Spleen (tissue), 11 donors: Measurements from ENCODE around the gene MAN2A2. TPM values are rescaled to one million over a fixed set of nuclear protein-coding genes. Genes with fewer than 3 reads are reported as not detected.

Experiments used
- DNase-seq: peaks from one replicate; pipeline ENCODE4 v3.0.0-alpha.2; 2020
- H3K27ac ChIP-seq, 8 donors: fragments of 200-600 bp; sonication (generic) in 7 of 8; 1 replicate in 4 of 8; 2 replicates in 4 of 8; pipeline versions ENCODE4 v1.5.0 to v1.8.0; 2016 to 2021; ENCODE audit warnings: inconsistent platforms in 4 of 8, mild to moderate bottlenecking in 4 of 8, moderate library complexity in 1 of 8
- H3K27me3 ChIP-seq, 7 donors: fragments of 200-600 bp; sonication (generic) in 6 of 7; replicated peaks in 1 of 7; 1 replicate in 4 of 7; 2 replicates in 3 of 7; pipeline versions ENCODE4 v1.5.0 to v1.8.0; 2016 to 2021; ENCODE audit warnings: inconsistent platforms in 3 of 7, mild to moderate bottlenecking in 1 of 7
- H3K36me3 ChIP-seq, 6 donors: fragments of 200-600 bp; sonication (generic) in 5 of 6; 1 replicate in 4 of 6; 2 replicates in 2 of 6; pipeline versions ENCODE4 v1.5.0 to v1.8.0; 2016 to 2021; ENCODE audit warnings: inconsistent platforms in 2 of 6
- H3K4me1 ChIP-seq, 6 donors: fragments of 200-600 bp; sonication (generic) in 5 of 6; 1 replicate in 3 of 6; 2 replicates in 3 of 6; pipeline versions ENCODE4 v1.5.0 to v1.8.0; 2016 to 2021; ENCODE audit warnings: inconsistent platforms in 3 of 6
- H3K4me3 ChIP-seq, 8 donors: fragments of 200-600 bp; sonication (generic) in 7 of 8; 1 replicate in 4 of 8; 2 replicates in 4 of 8; pipeline versions ENCODE4 v1.5.0 to v1.8.0; 2016 to 2021; ENCODE audit warnings: inconsistent platforms in 4 of 8, mild to moderate bottlenecking in 4 of 8, moderate library complexity in 2 of 8
- H3K9me3 ChIP-seq, 8 donors: fragments of 200-600 bp; sonication (generic) in 7 of 8; 1 replicate in 4 of 8; 2 replicates in 4 of 8; pipeline versions ENCODE4 v1.5.0 to v1.8.0; 2016 to 2021; ENCODE audit warnings: inconsistent platforms in 4 of 8
- CTCF ChIP-seq, 11 experiments: fragments of 200-600 bp in 7 of 11; fragments of 450-650 bp in 4 of 11; sonication (generic) in 4 of 11; IDR thresholded peaks in 8 of 11; conservative IDR thresholded peaks in 3 of 11; 1 replicate in 7 of 11; 2 replicates in 4 of 11; pipeline versions ENCODE4 v1.4.0 to v1.8.0; 2016 to 2021; ENCODE audit warnings: antibody characterized with exemption in 11 of 11, inconsistent platforms in 4 of 11, mild to moderate bottlenecking in 1 of 11
- POLR2A ChIP-seq, 3 donors: fragments of 450-650 bp; IDR thresholded peaks; one replicate each; pipeline ENCODE4 v1.5.1; 2017; ENCODE audit warnings: antibody characterized with exemption in 3 of 3, mild to moderate bottlenecking in 1 of 3
- POLR2AphosphoS5 ChIP-seq, 3 donors: sonication (generic); formaldehyde crosslinking; IDR thresholded peaks; one replicate each; pipeline ENCODE4 v1.5.1; 2017; ENCODE audit warnings: antibody characterized with exemption in 3 of 3
- WGBS, 5 donors: extraction: QIAGEN DNeasy Blood & Tissue Kit in 3 of 5; methylation state at CpG; one replicate each; pipeline versions ENCODE4 v1.1.5 to v1.1.7; 2013 to 2018; 5-methylcytosine and 5-hydroxymethylcytosine counted together
- intact Hi-C: fragments of 100-400 bp; cut with DNase I; formaldehyde crosslinking; loops from one replicate; pipeline ENCODE4 v1.15.0; 2023; ENCODE audit warnings: low total_unique reads
- polyA plus RNA-seq, 3 donors: library from polyadenylated mRNA; stranded (reverse); fragments of 200-250 nt; gene quantifications; one replicate each; pipeline ENCODE4 v1.2.1, GENCODE V29; 2013
- total RNA-seq, 7 donors: library from RNA; depleted of rRNA in 3 of 7; stranded (reverse); fragments of >200 nt in 3 of 7; fragmentation: NEBNext Ultra II Directional in 4 of 7; extraction: Animal tissue kit (Norgen Biotek cat#: 25700) in 4 of 7; gene quantifications; one replicate each; pipeline versions ENCODE4 v1.1.0 to v1.2.1, GENCODE V29; 2016 to 2021
- donor health status: healthy with polysubstance abuse.
- donor health status: DM: no; HTN: no; CAD: no; lungs with moderate emphysema.
- donor health status: DM: no; HTN: no; CAD: no.
- donor health status: Bipolar disorder and iron deficiency.
- donor health status: healthy.
- donor health status: DM: no; HTN: no; CAD: no.
- donor health status: DM: yes; HTN: yes; CAD: no.

Gene MAN2A2
- total and polyA plus RNA-seq, 10 donors, result 13.7 to 167 (median 110) TPM

GRCh38 chr15:90938261-90938660, 35.2 kb downstream of the MAN2A2 start:
- Histone ChIP-seq H3K27me3 (no peaks in the 10 kb centered on the region), H3K36me3 (peaks cover 2 to 70% (median 55%) of the 10 kb centered on the region in 6 donors), H3K4me3 (no peak overlapping the region), H3K27ac (no peak overlapping the region), H3K4me1 (peaks cover 21 to 42% (median 32%) of the 10 kb centered on the region in 6 donors), H3K9me3 (no peaks in the 10 kb centered on the region)
- WGBS, 5 donors, result 93 to 97% (median 95%) methylated on average over 5 of the region's 5 CpGs
- no peak for TF ChIP-seq CTCF (IDR thresholded peaks at IDR 0.05 in 8 of 11, conservative IDR thresholded peaks at IDR 0.05 in 3 of 11)
- TF ChIP-seq POLR2AphosphoS5 (IDR thresholded peaks at IDR 0.05), result no peak
- no peak for TF ChIP-seq POLR2A (IDR thresholded peaks at IDR 0.05)
- intact Hi-C loops, result no loop called here
- DNase-seq, result peak; percentile 46

- no peak overlapping the region for H3K27ac ChIP-seq
- H3K4me1 ChIP-seq, result peaks cover 12 to 27% (median 20%) of the 10 kb centered on the region in 6 donors
- no peak for DNase-seq
- H3K27me3 ChIP-seq, result no peaks in the 10 kb centered on the region
- WGBS, 5 donors, result 77 to 98% (median 90%) methylated on average over 6 to 7 of the region's 7 CpGs
- H3K9me3 ChIP-seq, result no peaks in the 10 kb centered on the region
- H3K4me3 ChIP-seq, result no peak overlapping the region
- peaks cover 6 to 85% (median 70%) of the 10 kb centered on the region in 6 donors for H3K36me3 ChIP-seq
- TF ChIP-seq POLR2A (IDR thresholded peaks at IDR 0.05) (no peak), CTCF (IDR thresholded peaks at IDR 0.05 in 8 of 11, conservative IDR thresholded peaks at IDR 0.05 in 3 of 11) (no peak), POLR2AphosphoS5 (IDR thresholded peaks at IDR 0.05) (no peak)
- intact Hi-C loops, result no loop called here
These were observed 36.7 kb downstream of the MAN2A2 start for GRCh38 chr15:90939756-90940155.

GRCh38 chr15:90941038-90941437, 37.9 kb downstream of the MAN2A2 start:
- 94 to 100% (median 97%) methylated on average over 4 of the region's 4 CpGs for WGBS, 5 donors
- DNase-seq, result no peak
- Histone ChIP-seq H3K4me1 (peaks cover 5 to 17% (median 11%) of the 10 kb centered on the region in 6 donors), H3K27me3 (no peaks in the 10 kb centered on the region), H3K27ac (no peak overlapping the region), H3K4me3 (no peak overlapping the region), H3K9me3 (no peaks in the 10 kb centered on the region), H3K36me3 (peaks cover 9 to 98% (median 78%) of the 10 kb centered on the region in 6 donors)
- intact Hi-C loops, result no loop called here
- TF ChIP-seq POLR2A (IDR thresholded peaks at IDR 0.05) (no peak), POLR2AphosphoS5 (IDR thresholded peaks at IDR 0.05) (no peak), CTCF (IDR thresholded peaks at IDR 0.05 in 8 of 11, conservative IDR thresholded peaks at IDR 0.05 in 3 of 11) (no peak)

GRCh38 chr15:90942354-90943120, 39.4 kb downstream of the MAN2A2 start:
- intact Hi-C loops, result no loop called here
- WGBS, 5 donors, result 82 to 93% (median 90%) methylated on average over 12 of the region's 12 CpGs
- no peak overlapping the region for H3K4me3 ChIP-seq
- DNase-seq, result no peak
- no peaks in the 10 kb centered on the region for H3K9me3 ChIP-seq
- no peak overlapping the region for H3K27ac ChIP-seq
- peaks cover 0 to 4% (median 0%) of the 10 kb centered on the region in 6 donors for H3K4me1 ChIP-seq
- H3K36me3 ChIP-seq, result peaks cover 9 to 100% (median 92%) of the 10 kb centered on the region in 6 donors
- TF ChIP-seq POLR2A (IDR thresholded peaks at IDR 0.05) (no peak), CTCF (IDR thresholded peaks at IDR 0.05 in 8 of 11, conservative IDR thresholded peaks at IDR 0.05 in 3 of 11) (no peak), POLR2AphosphoS5 (IDR thresholded peaks at IDR 0.05) (no peak)
- no peaks in the 10 kb centered on the region for H3K27me3 ChIP-seq
